HEK293 (cell line): ENCODE results near the gene LARGE1.

Experiments
- CTCF ChIA-PET: fragments of 350-600 bp; formaldehyde crosslinking; extraction: SDS; loops from one replicate; lab custom pipeline; 2021; ENCODE audit warnings: antibody characterized with exemption; lab: Yijun Ruan, JAX
- POLR2A ChIA-PET: fragments of 300-600 bp; formaldehyde crosslinking; extraction: SDS; loops from one replicate; lab custom pipeline; 2020; ENCODE audit warnings: antibody characterized with exemption, inconsistent platforms; lab: Yijun Ruan, JAX
- H3K27ac ChIP-seq: fragments of 200-500 bp; sonication (Bioruptor generic); 2 replicates; pipeline ENCODE4 v1.5.1; 2014; ENCODE audit warnings: low read depth, low read length, control low read depth, inconsistent platforms; ENCODE audit errors: extremely low read depth
- H3K36me3 ChIP-seq, 2 experiments: fragments of 200-500 bp in 1 of 2; sonication (Bioruptor generic) in 1 of 2; 1 replicate in 1 of 2; 2 replicates in 1 of 2; pipeline ENCODE4 v1.5.1; 2014 to 2017; ENCODE audit warnings: inconsistent platforms in 2 of 2, low read length in 2 of 2; ENCODE audit not compliant: control insufficient read depth in 2 of 2, insufficient read depth in 1 of 2
- H3K4me1 ChIP-seq: fragments of 200-500 bp; sonication (Bioruptor generic); 2 replicates; pipeline ENCODE4 v1.5.1; 2014; ENCODE audit warnings: mild to moderate bottlenecking, low read length, inconsistent platforms; ENCODE audit not compliant: control insufficient read depth, insufficient read depth
- H3K4me3 ChIP-seq: 2 replicates; pipeline ENCODE4 v1.5.1; 2011; ENCODE audit warnings: low read depth, mild to moderate bottlenecking, control low read depth, low read length, moderate library complexity
- H3K9me3 ChIP-seq: fragments of 200-500 bp; sonication (Bioruptor generic); 2 replicates; pipeline ENCODE4 v1.5.1; 2014; ENCODE audit warnings: low read depth, low read length, inconsistent platforms; ENCODE audit not compliant: control insufficient read depth, insufficient read depth
- CTCF ChIP-seq: fragments of 450-650 bp; formaldehyde crosslinking; IDR thresholded peaks from 2 replicates; pipeline ENCODE4 v1.5.1; 2016; ENCODE audit warnings: missing biosample characterization, missing genetic modification characterization
- HOXC10 ChIP-seq: sonication (generic); formaldehyde crosslinking; IDR thresholded peaks from 2 replicates; pipeline ENCODE4 v1.8.1; 2023; ENCODE audit warnings: mild to moderate bottlenecking, missing genetic modification reagents
- PRDM1 ChIP-seq: fragments of 450-650 bp; formaldehyde crosslinking; IDR thresholded peaks from 2 replicates; pipeline ENCODE4; 2016; ENCODE audit warnings: missing biosample characterization, missing genetic modification characterization
- SP3 ChIP-seq: fragments of 450-650 bp; formaldehyde crosslinking; IDR thresholded peaks from 2 replicates; pipeline ENCODE4 v1.5.1; 2016; ENCODE audit warnings: missing biosample characterization, missing genetic modification characterization
- TSHZ1 ChIP-seq: fragments of 450-650 bp; formaldehyde crosslinking; IDR thresholded peaks from 2 replicates; pipeline ENCODE4 v1.5.1; 2016; ENCODE audit warnings: missing biosample characterization, missing genetic modification characterization, borderline replicate concordance
- ZFHX2 ChIP-seq: fragments of 450-650 bp; formaldehyde crosslinking; conservative IDR thresholded peaks from 2 replicates; pipeline ENCODE4 v1.5.1; 2016; ENCODE audit warnings: missing biosample characterization, missing genetic modification characterization
- ZNF133 ChIP-seq: fragments of 450-650 bp; formaldehyde crosslinking; IDR thresholded peaks from 2 replicates; pipeline ENCODE4 v1.5.1; 2016; ENCODE audit warnings: missing biosample characterization, missing genetic modification characterization
- ZNF223 ChIP-seq: fragments of 450-650 bp; formaldehyde crosslinking; IDR thresholded peaks from 2 replicates; pipeline ENCODE4 v1.5.1; 2016; ENCODE audit warnings: missing biosample characterization, missing genetic modification characterization
- ZNF24 ChIP-seq: fragments of 450-650 bp; formaldehyde crosslinking; IDR thresholded peaks from 2 replicates; pipeline ENCODE4 v1.5.1; 2016; ENCODE audit warnings: missing biosample characterization, missing genetic modification characterization
- ZNF280D ChIP-seq: fragments of 450-650 bp; formaldehyde crosslinking; IDR thresholded peaks from 2 replicates; pipeline ENCODE4 v1.5.1; 2016; ENCODE audit warnings: missing biosample characterization, missing genetic modification characterization
- ZNF324 ChIP-seq: fragments of 450-650 bp; formaldehyde crosslinking; IDR thresholded peaks from 2 replicates; pipeline ENCODE4 v1.5.1; 2016; ENCODE audit warnings: missing biosample characterization, missing genetic modification characterization
- ZNF335 ChIP-seq: fragments of 450-650 bp; formaldehyde crosslinking; conservative IDR thresholded peaks from 2 replicates; pipeline ENCODE4 v1.5.1; 2016; ENCODE audit warnings: missing biosample characterization, missing genetic modification characterization
- ZNF510 ChIP-seq: fragments of 450-650 bp; formaldehyde crosslinking; IDR thresholded peaks from 2 replicates; pipeline ENCODE4 v1.5.1; 2018; ENCODE audit warnings: mild to moderate bottlenecking, missing genetic modification characterization, missing biosample characterization; ENCODE audit not compliant: insufficient replicate concordance
- ZNF544 ChIP-seq: fragments of 450-650 bp; formaldehyde crosslinking; IDR thresholded peaks from 2 replicates; pipeline ENCODE4 v1.5.0; 2017; ENCODE audit warnings: missing biosample characterization, missing genetic modification characterization
- ZNF600 ChIP-seq: fragments of 450-650 bp; formaldehyde crosslinking; IDR thresholded peaks from 2 replicates; pipeline ENCODE4 v1.5.1; 2016; ENCODE audit warnings: missing biosample characterization, missing genetic modification characterization
- ZNF621 ChIP-seq: fragments of 450-650 bp; formaldehyde crosslinking; IDR thresholded peaks from 2 replicates; pipeline ENCODE4 v1.5.1; 2017; ENCODE audit warnings: missing biosample characterization, missing genetic modification characterization
- ZNF624 ChIP-seq: fragments of 450-650 bp; formaldehyde crosslinking; IDR thresholded peaks from 2 replicates; pipeline ENCODE4 v1.5.1; 2017; ENCODE audit warnings: missing biosample characterization, missing genetic modification characterization
- ZNF658 ChIP-seq: fragments of 450-650 bp; formaldehyde crosslinking; IDR thresholded peaks from 2 replicates; pipeline ENCODE4; 2016; ENCODE audit warnings: missing biosample characterization, missing genetic modification characterization
- ZNF791 ChIP-seq: fragments of 450-650 bp; formaldehyde crosslinking; IDR thresholded peaks from 2 replicates; pipeline ENCODE4 v1.5.1; 2016; ENCODE audit warnings: missing biosample characterization, missing genetic modification characterization
- ZNF830 ChIP-seq: fragments of 450-650 bp; IDR thresholded peaks from 2 replicates; pipeline ENCODE4 v1.5.0; 2018; ENCODE audit warnings: missing biosample characterization, missing genetic modification characterization, low read depth, mild to moderate bottlenecking, moderate library complexity

LARGE1 gene

GRCh38 chr22:33962409-33962808 lies 42.1 kb upstream of the LARGE1 start:
- H3K27ac ChIP-seq = no peak overlapping the region
- POLR2A ChIA-PET = no interaction called here

More at GRCh38 chr22:33962409-33962808, 42.1 kb upstream of the LARGE1 start:
- Histone ChIP-seq H3K4me1 (no peaks in the 10 kb centered on the region), H3K9me3 (no peaks in the 10 kb centered on the region), H3K4me3 (no peak overlapping the region), H3K36me3 (no peaks in the 10 kb centered on the region)
- TF ChIP-seq CTCF (no peak), ZNF133 (no peak), ZNF335 (tag by site-specific recombination) (no peak), HOXC10 (no peak), ZNF791 (tag by site-specific recombination) (no peak), ZNF658 (tag by site-specific recombination) (no peak), TSHZ1 (no peak), ZNF223 (tag by site-specific recombination) (no peak), ZNF600 (no peak), ZNF544 (tag by site-specific recombination) (no peak), ZNF324 (tag by site-specific recombination) (no peak), ZNF510 (tag by site-specific recombination) (no peak), ZNF24 (tag by site-specific recombination) (no peak), ZNF624 (tag by site-specific recombination) (no peak), PRDM1 (no peak), ZNF280D (tag by site-specific recombination) (no peak), ZFHX2 (tag by site-specific recombination) (no peak), ZNF621 (no peak), ZNF830 (tag by site-specific recombination) (no peak), SP3 (tag by site-specific recombination) (no peak)
- CTCF ChIA-PET = interaction anchor here (1.0 kb wide), 1 partner anchor 20 kb away, joined by 4 read pairs; no protein-coding TSS in a partner anchor
